ENCODE measurements around the gene UBE2E3. TPM values are rescaled to one million over a fixed set of nuclear protein-coding genes. Genes with fewer than 3 reads are reported as not detected.

Gene UBE2E3
- total and polyA plus RNA-seq, 2 experiments from 2014 or later = 111 to 112 TPM

DNA sequence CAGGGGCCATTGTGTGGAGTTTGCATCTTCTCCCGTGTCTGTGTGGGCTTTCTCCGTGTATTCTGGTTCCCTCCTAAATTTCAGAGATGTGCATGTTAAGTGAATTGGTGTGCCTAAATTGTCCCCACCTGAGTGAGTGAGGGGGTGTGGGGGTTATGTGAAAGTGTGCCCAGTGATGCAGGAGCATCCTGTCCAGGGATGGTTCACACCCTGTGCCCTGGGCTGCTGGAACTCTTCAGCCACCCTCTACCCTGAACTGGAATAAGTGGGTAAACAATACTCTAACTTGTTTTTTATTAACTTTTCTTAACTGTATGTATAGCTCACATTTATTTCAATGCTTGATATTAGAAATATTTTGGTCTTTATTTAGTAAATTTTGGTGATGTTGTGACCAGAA, 56.0 kb downstream of the UBE2E3 start (continued):
- TF ChIP-seq, protein P1, sequence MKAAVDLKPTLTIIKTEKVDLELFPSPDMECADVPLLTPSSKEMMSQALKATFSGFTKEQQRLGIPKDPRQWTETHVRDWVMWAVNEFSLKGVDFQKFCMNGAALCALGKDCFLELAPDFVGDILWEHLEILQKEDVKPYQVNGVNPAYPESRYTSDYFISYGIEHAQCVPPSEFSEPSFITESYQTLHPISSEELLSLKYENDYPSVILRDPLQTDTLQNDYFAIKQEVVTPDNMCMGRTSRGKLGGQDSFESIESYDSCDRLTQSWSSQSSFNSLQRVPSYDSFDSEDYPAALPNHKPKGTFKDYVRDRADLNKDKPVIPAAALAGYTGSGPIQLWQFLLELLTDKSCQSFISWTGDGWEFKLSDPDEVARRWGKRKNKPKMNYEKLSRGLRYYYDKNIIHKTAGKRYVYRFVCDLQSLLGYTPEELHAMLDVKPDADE (IDR thresholded peaks at IDR 0.05) = no peak
- no peak for TF ChIP-seq JUNB (IDR thresholded peaks at IDR 0.05; ENCODE audit: unreplicated experiment)
- TF ChIP-seq EZH2 (IDR thresholded peaks at IDR 0.05; ENCODE audit: low read depth, unreplicated experiment) = no peak
- TF ChIP-seq NANOG (IDR thresholded peaks at IDR 0.05; ENCODE audit: borderline replicate concordance) = no peak
- TF ChIP-seq, protein P2, sequence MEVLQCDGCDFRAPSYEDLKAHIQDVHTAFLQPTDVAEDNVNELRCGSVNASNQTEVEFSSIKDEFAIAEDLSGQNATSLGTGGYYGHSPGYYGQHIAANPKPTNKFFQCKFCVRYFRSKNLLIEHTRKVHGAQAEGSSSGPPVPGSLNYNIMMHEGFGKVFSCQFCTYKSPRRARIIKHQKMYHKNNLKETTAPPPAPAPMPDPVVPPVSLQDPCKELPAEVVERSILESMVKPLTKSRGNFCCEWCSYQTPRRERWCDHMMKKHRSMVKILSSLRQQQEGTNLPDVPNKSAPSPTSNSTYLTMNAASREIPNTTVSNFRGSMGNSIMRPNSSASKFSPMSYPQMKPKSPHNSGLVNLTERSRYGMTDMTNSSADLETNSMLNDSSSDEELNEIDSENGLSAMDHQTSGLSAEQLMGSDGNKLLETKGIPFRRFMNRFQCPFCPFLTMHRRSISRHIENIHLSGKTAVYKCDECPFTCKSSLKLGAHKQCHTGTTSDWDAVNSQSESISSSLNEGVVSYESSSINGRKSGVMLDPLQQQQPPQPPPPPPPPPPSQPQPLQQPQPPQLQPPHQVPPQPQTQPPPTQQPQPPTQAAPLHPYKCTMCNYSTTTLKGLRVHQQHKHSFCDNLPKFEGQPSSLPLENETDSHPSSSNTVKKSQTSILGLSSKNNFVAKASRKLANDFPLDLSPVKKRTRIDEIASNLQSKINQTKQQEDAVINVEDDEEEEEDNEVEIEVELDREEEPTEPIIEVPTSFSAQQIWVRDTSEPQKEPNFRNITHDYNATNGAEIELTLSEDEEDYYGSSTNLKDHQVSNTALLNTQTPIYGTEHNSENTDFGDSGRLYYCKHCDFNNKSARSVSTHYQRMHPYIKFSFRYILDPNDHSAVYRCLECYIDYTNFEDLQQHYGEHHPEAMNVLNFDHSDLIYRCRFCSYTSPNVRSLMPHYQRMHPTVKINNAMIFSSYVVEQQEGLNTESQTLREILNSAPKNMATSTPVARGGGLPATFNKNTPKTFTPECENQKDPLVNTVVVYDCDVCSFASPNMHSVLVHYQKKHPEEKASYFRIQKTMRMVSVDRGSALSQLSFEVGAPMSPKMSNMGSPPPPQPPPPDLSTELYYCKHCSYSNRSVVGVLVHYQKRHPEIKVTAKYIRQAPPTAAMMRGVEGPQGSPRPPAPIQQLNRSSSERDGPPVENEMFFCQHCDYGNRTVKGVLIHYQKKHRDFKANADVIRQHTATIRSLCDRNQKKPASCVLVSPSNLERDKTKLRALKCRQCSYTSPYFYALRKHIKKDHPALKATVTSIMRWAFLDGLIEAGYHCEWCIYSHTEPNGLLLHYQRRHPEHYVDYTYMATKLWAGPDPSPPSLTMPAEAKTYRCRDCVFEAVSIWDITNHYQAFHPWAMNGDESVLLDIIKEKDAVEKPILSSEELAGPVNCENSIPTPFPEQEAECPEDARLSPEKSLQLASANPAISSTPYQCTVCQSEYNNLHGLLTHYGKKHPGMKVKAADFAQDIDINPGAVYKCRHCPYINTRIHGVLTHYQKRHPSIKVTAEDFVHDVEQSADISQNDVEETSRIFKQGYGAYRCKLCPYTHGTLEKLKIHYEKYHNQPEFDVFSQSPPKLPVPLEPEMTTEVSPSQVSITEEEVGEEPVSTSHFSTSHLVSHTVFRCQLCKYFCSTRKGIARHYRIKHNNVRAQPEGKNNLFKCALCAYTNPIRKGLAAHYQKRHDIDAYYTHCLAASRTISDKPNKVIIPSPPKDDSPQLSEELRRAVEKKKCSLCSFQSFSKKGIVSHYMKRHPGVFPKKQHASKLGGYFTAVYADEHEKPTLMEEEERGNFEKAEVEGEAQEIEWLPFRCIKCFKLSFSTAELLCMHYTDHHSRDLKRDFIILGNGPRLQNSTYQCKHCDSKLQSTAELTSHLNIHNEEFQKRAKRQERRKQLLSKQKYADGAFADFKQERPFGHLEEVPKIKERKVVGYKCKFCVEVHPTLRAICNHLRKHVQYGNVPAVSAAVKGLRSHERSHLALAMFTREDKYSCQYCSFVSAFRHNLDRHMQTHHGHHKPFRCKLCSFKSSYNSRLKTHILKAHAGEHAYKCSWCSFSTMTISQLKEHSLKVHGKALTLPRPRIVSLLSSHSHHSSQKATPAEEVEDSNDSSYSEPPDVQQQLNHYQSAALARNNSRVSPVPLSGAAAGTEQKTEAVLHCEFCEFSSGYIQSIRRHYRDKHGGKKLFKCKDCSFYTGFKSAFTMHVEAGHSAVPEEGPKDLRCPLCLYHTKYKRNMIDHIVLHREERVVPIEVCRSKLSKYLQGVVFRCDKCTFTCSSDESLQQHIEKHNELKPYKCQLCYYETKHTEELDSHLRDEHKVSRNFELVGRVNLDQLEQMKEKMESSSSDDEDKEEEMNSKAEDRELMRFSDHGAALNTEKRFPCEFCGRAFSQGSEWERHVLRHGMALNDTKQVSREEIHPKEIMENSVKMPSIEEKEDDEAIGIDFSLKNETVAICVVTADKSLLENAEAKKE (CRISPR knock-in tag; IDR thresholded peaks at IDR 0.05) = no peak
- TF ChIP-seq STAT1 (IDR thresholded peaks at IDR 0.05; ENCODE audit: unreplicated experiment) = no peak

DNA sequence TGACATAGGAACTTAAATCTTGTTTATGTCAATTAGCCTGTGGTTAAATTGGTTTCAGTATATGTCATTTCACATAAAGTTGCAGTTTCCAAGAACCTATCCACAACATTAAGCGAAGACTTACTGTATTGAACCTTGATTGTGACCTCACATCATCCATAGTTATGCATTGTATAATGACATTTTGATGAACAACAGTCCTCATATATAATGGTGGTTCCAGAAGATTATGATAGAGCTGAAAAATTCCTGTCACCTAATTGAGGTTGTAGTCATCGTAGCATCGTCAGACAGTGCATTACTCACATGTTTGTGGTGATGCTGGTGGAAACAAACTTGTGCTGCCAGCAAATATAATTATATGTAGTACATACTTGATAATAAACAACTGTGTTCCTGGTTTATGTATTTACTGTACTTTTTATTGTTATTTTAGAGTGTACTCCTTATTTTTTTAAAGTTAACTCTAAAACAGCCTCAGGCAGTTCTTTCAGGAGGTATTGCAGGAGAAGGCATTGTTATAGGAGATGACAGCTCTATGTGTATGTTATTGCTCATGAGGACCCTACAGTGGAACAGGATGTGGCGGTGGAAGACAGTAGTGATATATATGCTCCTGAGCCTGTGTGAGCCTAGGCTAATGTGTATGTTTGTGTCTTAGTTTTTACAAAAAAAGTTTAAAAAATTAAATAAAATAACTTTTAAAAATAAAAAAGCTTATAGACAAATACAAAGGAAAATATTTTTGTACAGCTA, 56.6 kb downstream of the UBE2E3 start:
- no peaks in the 10 kb centered on the region for H3F3A ChIP-seq (replicated peaks; ENCODE audit: low read depth)
- H2AFZ ChIP-seq = no peak overlapping the region
- H3K4me1 Mint-ChIP-seq = peaks cover 2% of the 10 kb centered on the region; the same call in 1 of the 3 replicates
- H3K9me3 Mint-ChIP-seq = no peaks in the 10 kb centered on the region; the same call in 2 of the 3 replicates
- H3K79me2 ChIP-seq (replicated peaks; ENCODE audit: insufficient read depth) = peaks cover 85% of the 10 kb centered on the region
- H3K27me3 Mint-ChIP-seq (ENCODE audit: insufficient read depth, low read depth, poor library complexity) = peaks cover 5% of the 10 kb centered on the region
- H3K4me2 ChIP-seq = no peak overlapping the region
- H3K27me3 ChIP-seq (ENCODE audit: insufficient read depth) = no peaks in the 10 kb centered on the region
- H3K4me3 ChIP-seq = no peak overlapping the region
- DNase-seq (ENCODE audit: low spot score) (no peak), ATAC-seq (no peak)
- H3K27ac ChIP-seq (ENCODE audit: low read depth) = no peak overlapping the region
- no peak overlapping the region for H3K27ac Mint-ChIP-seq
- no peak overlapping the region for H3K4me3 Mint-ChIP-seq
- peaks cover 3% of the 10 kb centered on the region; the same call in 1 of the 2 replicates for H4K20me1 ChIP-seq (replicated peaks; ENCODE audit: insufficient read depth)
- no peaks in the 10 kb centered on the region for H3K36me3 ChIP-seq (ENCODE audit: insufficient read depth)
- no peaks in the 10 kb centered on the region for H3K4me1 ChIP-seq (ENCODE audit: insufficient read depth)
- H3K9me2 ChIP-seq (ENCODE audit: insufficient read depth) = no peaks in the 10 kb centered on the region
- TF ChIP-seq, protein P3, sequence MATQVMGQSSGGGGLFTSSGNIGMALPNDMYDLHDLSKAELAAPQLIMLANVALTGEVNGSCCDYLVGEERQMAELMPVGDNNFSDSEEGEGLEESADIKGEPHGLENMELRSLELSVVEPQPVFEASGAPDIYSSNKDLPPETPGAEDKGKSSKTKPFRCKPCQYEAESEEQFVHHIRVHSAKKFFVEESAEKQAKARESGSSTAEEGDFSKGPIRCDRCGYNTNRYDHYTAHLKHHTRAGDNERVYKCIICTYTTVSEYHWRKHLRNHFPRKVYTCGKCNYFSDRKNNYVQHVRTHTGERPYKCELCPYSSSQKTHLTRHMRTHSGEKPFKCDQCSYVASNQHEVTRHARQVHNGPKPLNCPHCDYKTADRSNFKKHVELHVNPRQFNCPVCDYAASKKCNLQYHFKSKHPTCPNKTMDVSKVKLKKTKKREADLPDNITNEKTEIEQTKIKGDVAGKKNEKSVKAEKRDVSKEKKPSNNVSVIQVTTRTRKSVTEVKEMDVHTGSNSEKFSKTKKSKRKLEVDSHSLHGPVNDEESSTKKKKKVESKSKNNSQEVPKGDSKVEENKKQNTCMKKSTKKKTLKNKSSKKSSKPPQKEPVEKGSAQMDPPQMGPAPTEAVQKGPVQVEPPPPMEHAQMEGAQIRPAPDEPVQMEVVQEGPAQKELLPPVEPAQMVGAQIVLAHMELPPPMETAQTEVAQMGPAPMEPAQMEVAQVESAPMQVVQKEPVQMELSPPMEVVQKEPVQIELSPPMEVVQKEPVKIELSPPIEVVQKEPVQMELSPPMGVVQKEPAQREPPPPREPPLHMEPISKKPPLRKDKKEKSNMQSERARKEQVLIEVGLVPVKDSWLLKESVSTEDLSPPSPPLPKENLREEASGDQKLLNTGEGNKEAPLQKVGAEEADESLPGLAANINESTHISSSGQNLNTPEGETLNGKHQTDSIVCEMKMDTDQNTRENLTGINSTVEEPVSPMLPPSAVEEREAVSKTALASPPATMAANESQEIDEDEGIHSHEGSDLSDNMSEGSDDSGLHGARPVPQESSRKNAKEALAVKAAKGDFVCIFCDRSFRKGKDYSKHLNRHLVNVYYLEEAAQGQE (IDR thresholded peaks at IDR 0.05; ENCODE audit: unreplicated experiment) = no peak
- TF ChIP-seq POLR2AphosphoS5 (IDR thresholded peaks at IDR 0.05; ENCODE audit: low read depth) (no peak), STAT1 (IDR thresholded peaks at IDR 0.05; ENCODE audit: unreplicated experiment) (no peak), JUNB (IDR thresholded peaks at IDR 0.05; ENCODE audit: unreplicated experiment) (no peak), EZH2phosphoT487 (IDR thresholded peaks at IDR 0.05; ENCODE audit: unreplicated experiment) (no peak), EZH2 (IDR thresholded peaks at IDR 0.05; ENCODE audit: low read depth, unreplicated experiment) (no peak), CREB1 (CRISPR knock-in tag; IDR thresholded peaks at IDR 0.05; ENCODE audit: low read depth) (no peak), NANOG (IDR thresholded peaks at IDR 0.05; ENCODE audit: borderline replicate concordance) (no peak)
- H3K36me3 Mint-ChIP-seq (ENCODE audit: low read depth) = peaks cover 7% of the 10 kb centered on the region; the same call in 2 of the 3 replicates

Measured in GM23338 (cell line).